H1 (cell line): Measurements from ENCODE around the gene SYNDIG1. TPM values are rescaled to one million over a fixed set of nuclear protein-coding genes. Genes with fewer than 3 reads are reported as not detected.
A peak's percentile ranks its signal among the peaks of the same experiment; 100 is the strongest.

ENCODE experiments used
- CTCF ChIA-PET: fragments of 300-600 bp; sonication (Branson Sonifier 250); formaldehyde crosslinking; loops from one replicate; lab custom pipeline; 2021; ENCODE audit not compliant: partially characterized antibody; lab: Charles Lee
- POLR2A ChIA-PET: fragments of 300-600 bp; sonication (Branson Sonifier 250); formaldehyde crosslinking; loops from one replicate; lab custom pipeline; 2021; ENCODE audit warnings: inconsistent platforms; ENCODE audit not compliant: partially characterized antibody; lab: Charles Lee
- DNase-seq, 2 experiments: peaks; one replicate each; pipeline versions ENCODE4 v3.0.0 to v3.0.0-alpha.2; 2010 to 2022; ENCODE audit warnings: low spot score in 2 of 2, low read depth in 1 of 2, mixed read lengths in 1 of 2
- FAIRE-seq: peaks from 2 replicates; lab custom pipeline; 2011; peaks lifted over from hg19 to GRCh38; lab: Jason Lieb, UNC
- H2AFZ ChIP-seq: 2 replicates; pipeline ENCODE4 v1.8.1; 2012; ENCODE audit warnings: low read length, inconsistent platforms
- H2AK5ac ChIP-seq: 2 replicates; pipeline ENCODE4 v1.6.1; 2013; ENCODE audit warnings: low read depth, low read length
- H2BK120ac ChIP-seq: replicated peaks from 2 replicates; pipeline ENCODE3; 2013; ENCODE audit warnings: low read depth, low read length, inconsistent platforms
- H2BK12ac ChIP-seq: 2 replicates; pipeline ENCODE4 v1.6.1; 2013; ENCODE audit warnings: low read depth, low read length
- H2BK15ac ChIP-seq: 2 replicates; pipeline ENCODE4 v1.6.1; 2013; ENCODE audit warnings: low read length
- H2BK20ac ChIP-seq: 2 replicates; pipeline ENCODE4 v1.6.1; 2013; ENCODE audit warnings: low read length
- H2BK5ac ChIP-seq: 2 replicates; pipeline ENCODE4 v1.6.1; 2013; ENCODE audit warnings: low read depth, low read length
- H3K14ac ChIP-seq: 2 replicates; pipeline ENCODE4 v1.6.1; 2013; ENCODE audit warnings: inconsistent platforms; ENCODE audit not compliant: insufficient read length
- H3K18ac ChIP-seq: 2 replicates; pipeline ENCODE4 v1.6.1; 2013; ENCODE audit warnings: low read length; ENCODE audit errors: extremely low read depth
- H3K23ac ChIP-seq: 2 replicates; pipeline ENCODE4 v1.6.1; 2013; ENCODE audit warnings: inconsistent platforms; ENCODE audit not compliant: insufficient read length
- H3K23me2 ChIP-seq: 2 replicates; pipeline ENCODE4 v1.6.1; 2013; ENCODE audit warnings: low read depth, low read length
- H3K27ac ChIP-seq: 2 replicates; pipeline ENCODE4 v1.6.1; 2011; ENCODE audit warnings: low read depth, low read length, inconsistent platforms
- H3K27me3 ChIP-seq, 4 experiments: replicated peaks in 1 of 4; 1 replicate in 1 of 4; 2 replicates in 3 of 4; pipeline versions ENCODE4 v1.6.1 to v1.8.1; 2011 to 2013; ENCODE audit warnings: low read length in 3 of 4, mild to moderate bottlenecking in 3 of 4, inconsistent platforms in 2 of 4, mixed read lengths in 2 of 4, moderate library complexity in 1 of 4; ENCODE audit not compliant: control insufficient read depth in 3 of 4, insufficient read depth in 3 of 4; ENCODE audit errors: extremely low read depth in 1 of 4
- H3K36me3 ChIP-seq, 4 experiments: 2 replicates each; pipeline versions ENCODE4 v1.6.1 to v1.8.1; 2011 to 2013; ENCODE audit warnings: mild to moderate bottlenecking in 4 of 4, low read length in 3 of 4, moderate library complexity in 2 of 4, control low read depth in 1 of 4, inconsistent platforms in 1 of 4; ENCODE audit not compliant: insufficient read depth in 4 of 4, control insufficient read depth in 2 of 4
- H3K4ac ChIP-seq: replicated peaks from 2 replicates; pipeline ENCODE3; 2013; ENCODE audit warnings: low read length, low read depth, mixed read lengths, inconsistent platforms; ENCODE audit not compliant: insufficient read length
- H3K4me1 ChIP-seq, 4 experiments: replicated peaks in 1 of 4; 1 replicate in 1 of 4; 2 replicates in 3 of 4; pipeline versions ENCODE4 v1.6.1 to v1.8.1; 2011 to 2013; ENCODE audit warnings: low read length in 3 of 4, inconsistent platforms in 2 of 4, mixed read lengths in 1 of 4; ENCODE audit not compliant: insufficient read depth in 4 of 4, control insufficient read depth in 3 of 4
- H3K4me2 ChIP-seq, 2 experiments: 2 replicates each; pipeline versions ENCODE4 v1.6.1 to v1.8.1; 2011 to 2013; ENCODE audit warnings: low read depth in 2 of 2, low read length in 2 of 2, control low read depth in 1 of 2, inconsistent platforms in 1 of 2, mild to moderate bottlenecking in 1 of 2; ENCODE audit not compliant: insufficient read depth in 1 of 2
- H3K4me3 ChIP-seq, 4 experiments: fragments of 200-600, 300-600 bp in 1 of 4; sonication (generic), shearing (Covaris generic), sonication (Bioruptor Twin) in 1 of 4; 2 replicates each; pipeline versions ENCODE4 v1.5.1 to v1.8.1; 2011 to 2016; ENCODE audit warnings: low read length in 4 of 4, low read depth in 3 of 4, control low read depth in 2 of 4, inconsistent platforms in 2 of 4, mild to moderate bottlenecking in 2 of 4, mixed read lengths in 1 of 4, moderate library complexity in 1 of 4; ENCODE audit not compliant: insufficient read depth in 2 of 4; ENCODE audit errors: extremely low read depth in 1 of 4
- H3K56ac ChIP-seq: replicated peaks from 2 replicates; pipeline ENCODE3; 2013; ENCODE audit warnings: low read depth, mild to moderate bottlenecking, mixed read lengths, low read length, inconsistent platforms; ENCODE audit not compliant: insufficient read length
- H3K79me1 ChIP-seq: 2 replicates; pipeline ENCODE4 v1.6.1; 2013; ENCODE audit warnings: low read depth, low read length, control low read depth
- H3K79me2 ChIP-seq, 2 experiments: 2 replicates each; pipeline versions ENCODE4 v1.6.1 to v1.8.1; 2012 to 2013; ENCODE audit warnings: low read length in 2 of 2, mild to moderate bottlenecking in 2 of 2, inconsistent platforms in 1 of 2; ENCODE audit not compliant: insufficient read depth in 2 of 2, control insufficient read depth in 1 of 2
- H3K9ac ChIP-seq, 4 experiments: replicated peaks in 1 of 4; 1 replicate in 1 of 4; 2 replicates in 3 of 4; pipeline versions ENCODE4 v1.6.1 to v1.8.1; 2011 to 2013; ENCODE audit warnings: low read depth in 3 of 4, low read length in 3 of 4, control low read depth in 2 of 4, mild to moderate bottlenecking in 2 of 4, moderate library complexity in 2 of 4, inconsistent platforms in 1 of 4; ENCODE audit errors: extremely low read depth in 1 of 4
- H3K9me3 ChIP-seq, 2 experiments: 2 replicates each; pipeline versions ENCODE4 v1.6.1 to v1.8.1; 2012 to 2013; ENCODE audit warnings: mild to moderate bottlenecking in 2 of 2, moderate library complexity in 2 of 2, control low read depth in 1 of 2, inconsistent platforms in 1 of 2, low read depth in 1 of 2, low read length in 1 of 2, mixed read lengths in 1 of 2; ENCODE audit not compliant: insufficient read depth in 2 of 2
- H4K20me1 ChIP-seq, 2 experiments: replicated peaks in 1 of 2; 2 replicates each; pipeline versions ENCODE3 to v1.8.1; 2011 to 2013; ENCODE audit warnings: inconsistent platforms in 2 of 2, low read length in 2 of 2, mild to moderate bottlenecking in 1 of 2; ENCODE audit not compliant: insufficient read depth in 2 of 2, control insufficient read depth in 1 of 2
- H4K5ac ChIP-seq: 2 replicates; pipeline ENCODE4 v1.6.1; 2013; ENCODE audit warnings: low read length, low read depth, mixed read lengths, inconsistent platforms; ENCODE audit not compliant: insufficient read length
- H4K8ac ChIP-seq: 2 replicates; pipeline ENCODE4 v1.8.0; 2013; ENCODE audit warnings: mild to moderate bottlenecking, moderate library complexity, low read length, inconsistent platforms; ENCODE audit not compliant: insufficient read depth; ENCODE audit errors: extremely low read depth
- H4K91ac ChIP-seq: replicated peaks from 2 replicates; pipeline ENCODE3; 2013; ENCODE audit warnings: low read length, mixed read lengths, inconsistent platforms; ENCODE audit not compliant: insufficient read length
- RAD21 ChIP-seq, 2 experiments: IDR thresholded peaks in 1 of 2; conservative IDR thresholded peaks in 1 of 2; 2 replicates each; pipeline ENCODE4 v1.6.1; 2011; ENCODE audit warnings: low read depth in 2 of 2, low read length in 2 of 2, improper control_type of control experiment in 1 of 2, inconsistent platforms in 1 of 2, mild to moderate bottlenecking in 1 of 2, moderate library complexity in 1 of 2
- WGBS, 2 experiments: shearing (Covaris generic) in 1 of 2; methylation state at CpG; one replicate each; pipeline versions ENCODE4 v1.1.6 to v1.1.7; 2013 to 2015; ENCODE audit warnings: low lambda C conversion rate in 2 of 2, mixed read lengths in 2 of 2, inconsistent platforms in 1 of 2, low coverage in 1 of 2, missing lambda C conversion rate in 1 of 2; ENCODE audit not compliant: insufficient replicate concordance in 2 of 2, insufficient coverage in 1 of 2, insufficient read length in 1 of 2; ENCODE audit errors: extremely low coverage in 1 of 2, missing lambda C conversion rate in 1 of 2; 5-methylcytosine and 5-hydroxymethylcytosine counted together
- polyA plus RNA-seq, 7 experiments: library from polyadenylated mRNA; depleted of rRNA in 3 of 7; stranded (reverse) in 5 of 7; unstranded in 2 of 7; fragments of >200 nt in 5 of 7; fragments of 200-250 nt in 2 of 7; gene quantifications; 1 replicate in 5 of 7; 2 replicates in 1 of 7; 4 replicates in 1 of 7; pipeline versions ENCODE4 v1.2.1 to v1.2.3, GENCODE V29; 2011 to 2013; ENCODE audit warnings: missing spikeins in 2 of 7, mixed read lengths in 2 of 7
- total RNA-seq: library from RNA; stranded (reverse); fragmentation: NEBNext Ultra II Directional; extraction: Animal tissue kit (Norgen Biotek cat#: 25700); gene quantifications from 2 replicates; pipeline ENCODE4 v1.2.1, GENCODE V29; 2021
- TF ChIP-seq, protein P1 (sequence below): IDR thresholded peaks from 2 replicates; pipeline ENCODE4 v1.6.1; 2012; ENCODE audit warnings: inconsistent platforms
- TF ChIP-seq, protein P2 (sequence below), 3 experiments: IDR thresholded peaks; 1 replicate in 2 of 3; 2 replicates in 1 of 3; pipeline versions ENCODE4 v1.5.1 to v1.6.1; 2011; ENCODE audit warnings: low read length in 3 of 3, mild to moderate bottlenecking in 3 of 3, inconsistent platforms in 2 of 3, low read depth in 1 of 3, moderate library complexity in 1 of 3; ENCODE audit not compliant: insufficient read depth in 1 of 3; ENCODE audit errors: control extremely low read depth in 1 of 3

The SYNDIG1 gene
- total and polyA plus RNA-seq, 2 of the 8 experiments (the other 6 are each of a cell fraction or from before 2014, with no cell fraction given): 6.5 to 7.8 TPM

DNA sequence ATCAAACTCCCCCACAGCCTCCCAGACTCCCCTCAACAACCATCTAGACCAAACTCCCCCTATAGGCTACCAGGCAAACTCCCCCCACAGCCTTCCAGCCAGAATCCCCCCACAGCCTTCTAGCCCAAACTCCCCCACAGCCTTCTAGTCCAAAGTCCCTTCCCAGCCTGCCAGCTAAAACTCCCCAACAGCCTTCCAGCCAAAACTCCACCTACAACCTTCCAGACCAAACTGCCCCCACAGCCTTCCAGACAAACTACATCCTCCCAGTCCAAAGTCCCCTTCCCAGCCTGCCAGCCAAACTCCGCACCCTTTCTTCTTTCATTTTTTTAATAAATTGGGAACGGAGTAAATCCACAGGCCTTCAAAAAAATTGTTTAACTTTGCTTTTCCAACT is 37.4 kb upstream of the SYNDIG1 start:
- Histone ChIP-seq H4K8ac (no peak overlapping the region), H3K23ac (no peak overlapping the region), H3K4me2 (no peak overlapping the region), H3K79me1 (no peaks in the 10 kb centered on the region), H2BK15ac (no peak overlapping the region), H2AFZ (no peak overlapping the region), H2BK12ac (no peak overlapping the region), H3K4me3 (no peak overlapping the region), H3K23me2 (peaks cover 10% of the 10 kb centered on the region; the same call in 1 of the 2 replicates), H3K14ac (no peak overlapping the region), H2BK120ac (no peak overlapping the region), H3K18ac (no peak overlapping the region; the same call in none of the 2 replicates), H3K27me3 (no peaks in the 10 kb centered on the region), H3K9ac (no peak overlapping the region), H3K4ac (no peak overlapping the region), H3K27ac (no peak overlapping the region), H3K36me3 (no peaks in the 10 kb centered on the region), H3K4me1 (no peaks in the 10 kb centered on the region), H3K56ac (no peak overlapping the region), H3K9me3 (no peaks in the 10 kb centered on the region), H3K79me2 (no peaks in the 10 kb centered on the region), H2BK20ac (no peak overlapping the region), H4K20me1 (no peaks in the 10 kb centered on the region), H4K91ac (no peak overlapping the region), H2AK5ac (no peak overlapping the region), H2BK5ac (no peak overlapping the region), H4K5ac (no peak overlapping the region)
- FAIRE-seq (no peak), DNase-seq (no peak)
- POLR2A ChIA-PET: interaction anchor here (0.6 kb wide), 1 partner anchor 41 kb away, joined by 3 read pairs; no protein-coding TSS in a partner anchor
- WGBS, 2 experiments: 97% methylated on average over 2 of the region's 2 CpGs; no CpG with 5 or more reads in 1 of the 2 experiments
- CTCF ChIA-PET: interaction anchor here (0.6 to 2.0 kb wide), 5 partner anchors 10 to 947 kb away, joined by 3 to 8 read pairs (median 4); no protein-coding TSS in a partner anchor
- peak; percentile 2 to 3; a peak in 1 of 4 replicates for TF ChIP-seq RAD21 (IDR thresholded peaks at IDR 0.05 in 1 of 2, conservative IDR thresholded peaks at IDR 0.05 in 1 of 2; ENCODE audit: low read depth in 2 of 2, low read length in 2 of 2)
- TF ChIP-seq, protein P1, sequence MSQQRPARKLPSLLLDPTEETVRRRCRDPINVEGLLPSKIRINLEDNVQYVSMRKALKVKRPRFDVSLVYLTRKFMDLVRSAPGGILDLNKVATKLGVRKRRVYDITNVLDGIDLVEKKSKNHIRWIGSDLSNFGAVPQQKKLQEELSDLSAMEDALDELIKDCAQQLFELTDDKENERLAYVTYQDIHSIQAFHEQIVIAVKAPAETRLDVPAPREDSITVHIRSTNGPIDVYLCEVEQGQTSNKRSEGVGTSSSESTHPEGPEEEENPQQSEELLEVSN: no peak
- TF ChIP-seq, protein P2, sequence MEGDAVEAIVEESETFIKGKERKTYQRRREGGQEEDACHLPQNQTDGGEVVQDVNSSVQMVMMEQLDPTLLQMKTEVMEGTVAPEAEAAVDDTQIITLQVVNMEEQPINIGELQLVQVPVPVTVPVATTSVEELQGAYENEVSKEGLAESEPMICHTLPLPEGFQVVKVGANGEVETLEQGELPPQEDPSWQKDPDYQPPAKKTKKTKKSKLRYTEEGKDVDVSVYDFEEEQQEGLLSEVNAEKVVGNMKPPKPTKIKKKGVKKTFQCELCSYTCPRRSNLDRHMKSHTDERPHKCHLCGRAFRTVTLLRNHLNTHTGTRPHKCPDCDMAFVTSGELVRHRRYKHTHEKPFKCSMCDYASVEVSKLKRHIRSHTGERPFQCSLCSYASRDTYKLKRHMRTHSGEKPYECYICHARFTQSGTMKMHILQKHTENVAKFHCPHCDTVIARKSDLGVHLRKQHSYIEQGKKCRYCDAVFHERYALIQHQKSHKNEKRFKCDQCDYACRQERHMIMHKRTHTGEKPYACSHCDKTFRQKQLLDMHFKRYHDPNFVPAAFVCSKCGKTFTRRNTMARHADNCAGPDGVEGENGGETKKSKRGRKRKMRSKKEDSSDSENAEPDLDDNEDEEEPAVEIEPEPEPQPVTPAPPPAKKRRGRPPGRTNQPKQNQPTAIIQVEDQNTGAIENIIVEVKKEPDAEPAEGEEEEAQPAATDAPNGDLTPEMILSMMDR (IDR thresholded peaks at IDR 0.05; ENCODE audit: control extremely low read depth in 1 of 3, insufficient read depth in 1 of 3, low read depth in 1 of 3, low read length in 3 of 3): peak; percentile 3 to 33 (median 7); a peak in 2 of 4 replicates
